GM18502 (cell line): ENCODE results near the gene TTYH3.

Experiments used
- ATAC-seq: cut with Tn5 transposase; IDR thresholded peaks from one replicate; pipeline ENCODE4 v1.9.1; 2021; ENCODE audit warnings: mild to moderate bottlenecking; ENCODE audit not compliant: unreplicated experiment, poor library complexity

TTYH3 gene

GRCh38 chr7:2644562-2645273, 12.9 kb downstream of the TTYH3 start:
- ATAC-seq: peak; percentile 45

- peak; percentile 75 for ATAC-seq
These were observed 13.6 kb downstream of the TTYH3 start for GRCh38 chr7:2645274-2645868.

GRCh38 chr7:2646336-2646679, 14.5 kb downstream of the TTYH3 start:
- no peak for ATAC-seq

GRCh38 chr7:2646680-2647571, 15.1 kb downstream of the TTYH3 start:
- ATAC-seq: no peak

GRCh38 chr7:2647594-2648172, 15.9 kb downstream of the TTYH3 start:
- ATAC-seq: no peak

GRCh38 chr7:2649139-2649838, 17.5 kb downstream of the TTYH3 start:
- ATAC-seq: no peak

- ATAC-seq: no peak
These were observed 18.2 kb downstream of the TTYH3 start for GRCh38 chr7:2649991-2650390.

- ATAC-seq: no peak
These were observed 18.7 kb downstream of the TTYH3 start for GRCh38 chr7:2650451-2650850.

GRCh38 chr7:2651336-2651735, 19.6 kb downstream of the TTYH3 start:
- no peak for ATAC-seq

- ATAC-seq: no peak
These were observed 20.3 kb downstream of the TTYH3 start for GRCh38 chr7:2651847-2652735.

- ATAC-seq: no peak
These were observed 20.9 kb downstream of the TTYH3 start for GRCh38 chr7:2652736-2653060.

- no peak for ATAC-seq
These were observed 22.3 kb downstream of the TTYH3 start for GRCh38 chr7:2654059-2654458.

GRCh38 chr7:2655870-2656614, 24.3 kb downstream of the TTYH3 start:
- ATAC-seq: no peak

GRCh38 chr7:2657208-2657607, 25.4 kb downstream of the TTYH3 start:
- no peak for ATAC-seq

GRCh38 chr7:2657920-2658671, 26.3 kb downstream of the TTYH3 start:
- no peak for ATAC-seq

GRCh38 chr7:2658941-2659340, 27.2 kb downstream of the TTYH3 start:
- ATAC-seq: no peak

- ATAC-seq: no peak
These were observed 28.0 kb downstream of the TTYH3 start for GRCh38 chr7:2659556-2660358.
